Endometrial microvascular endothelial cells (primary cell): Measurements from ENCODE around the gene CFAP99. TPM values are rescaled to one million over a fixed set of nuclear protein-coding genes. Genes with fewer than 3 reads are reported as not detected.
"Not testable (repeated sequence)": the region's sequence is repeated elsewhere in the genome, so short reads cannot be mapped to it uniquely, and the experiment has no call there.

ENCODE experiments used
- in situ Hi-C: cut with HindIII; loops from 2 replicates; pipeline ENCODE4 v1.10.0; 2017; ENCODE audit warnings: low sequenced_read_pairs, low pct_unique_long_range_greater_than_20kb; ENCODE audit errors: inconsistent ontology term
- total RNA-seq: library from RNA; depleted of rRNA; stranded (reverse); fragments of >200 nt; gene quantifications from one replicate; pipeline ENCODE4 v1.2.3, GENCODE V29; 2015; ENCODE audit errors: inconsistent ontology term

The CFAP99 gene
- total RNA-seq, 1 donor from 2014 or later = not detected

GRCh38 chr4:2425386-2426068, 6.8 kb downstream of the CFAP99 start:
- in situ Hi-C loops = no loop called here

DNA sequence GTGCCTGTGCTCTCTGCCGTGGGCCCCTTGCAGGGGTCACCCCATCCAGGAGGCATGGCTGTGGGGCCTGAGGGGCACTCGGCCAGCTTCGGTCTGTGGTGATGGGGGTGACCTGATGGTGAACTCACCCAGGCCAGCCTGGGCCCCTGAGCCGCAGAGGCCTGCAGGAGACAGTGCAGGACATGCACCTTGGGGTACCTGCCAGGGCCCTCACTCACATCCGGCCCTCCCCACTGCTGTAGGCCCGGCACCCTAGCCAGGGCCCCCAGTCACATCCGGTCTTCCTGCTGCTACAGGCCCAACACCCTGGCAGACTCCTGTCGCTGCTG, 7.3 kb downstream of the CFAP99 start:
- in situ Hi-C loops = no loop called here

- in situ Hi-C loops = no loop called here
Observed at GRCh38 chr4:2426711-2427275, 8.0 kb downstream of the CFAP99 start.

DNA sequence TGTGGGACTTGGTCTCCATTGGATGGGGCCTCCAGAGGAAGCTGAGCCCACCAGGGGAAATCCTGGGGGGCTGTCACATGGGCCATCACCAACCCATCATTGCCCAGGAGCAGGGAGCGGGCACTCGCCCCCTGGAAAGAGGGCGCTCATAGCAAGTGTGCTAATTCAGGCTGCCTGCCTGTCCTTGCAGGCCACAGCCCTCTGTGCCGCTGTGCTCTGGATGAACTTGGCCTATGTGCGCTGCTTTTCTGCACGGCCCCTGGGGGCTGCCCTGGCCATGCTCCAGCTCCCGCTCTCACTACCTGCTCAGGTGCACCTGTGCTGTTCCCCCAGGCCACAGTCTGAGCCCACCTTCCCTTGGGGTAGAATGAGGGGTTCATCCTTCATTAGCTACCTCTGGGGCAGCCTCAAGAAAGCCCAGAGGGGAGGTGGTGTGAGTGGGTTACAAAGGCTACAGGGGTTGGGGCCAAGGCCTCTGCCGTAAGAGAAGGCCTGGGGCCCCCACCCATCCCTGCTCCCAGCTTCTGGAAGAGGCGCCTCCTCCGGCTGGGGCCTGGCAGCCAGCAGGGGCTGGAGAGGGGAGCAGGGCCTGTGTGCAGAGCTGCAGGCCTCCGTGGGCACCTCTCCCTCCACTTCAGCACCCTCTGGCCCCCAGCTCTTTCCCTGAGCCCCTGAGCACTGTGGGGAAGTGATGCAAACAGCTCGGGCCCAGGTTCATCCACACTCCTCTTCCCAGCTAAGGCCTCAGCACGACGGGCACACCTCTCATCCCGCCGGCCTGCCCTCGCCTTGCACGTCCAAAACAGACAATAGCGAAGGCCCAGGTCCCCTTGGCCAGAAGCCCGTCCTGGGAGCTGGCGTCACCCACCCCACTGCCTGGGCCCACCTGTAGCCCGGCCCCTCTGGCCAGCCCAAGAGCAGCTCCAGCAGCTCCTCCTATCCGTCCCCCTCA, 8.9 kb downstream of the CFAP99 start:
- in situ Hi-C loops = no loop called here

DNA sequence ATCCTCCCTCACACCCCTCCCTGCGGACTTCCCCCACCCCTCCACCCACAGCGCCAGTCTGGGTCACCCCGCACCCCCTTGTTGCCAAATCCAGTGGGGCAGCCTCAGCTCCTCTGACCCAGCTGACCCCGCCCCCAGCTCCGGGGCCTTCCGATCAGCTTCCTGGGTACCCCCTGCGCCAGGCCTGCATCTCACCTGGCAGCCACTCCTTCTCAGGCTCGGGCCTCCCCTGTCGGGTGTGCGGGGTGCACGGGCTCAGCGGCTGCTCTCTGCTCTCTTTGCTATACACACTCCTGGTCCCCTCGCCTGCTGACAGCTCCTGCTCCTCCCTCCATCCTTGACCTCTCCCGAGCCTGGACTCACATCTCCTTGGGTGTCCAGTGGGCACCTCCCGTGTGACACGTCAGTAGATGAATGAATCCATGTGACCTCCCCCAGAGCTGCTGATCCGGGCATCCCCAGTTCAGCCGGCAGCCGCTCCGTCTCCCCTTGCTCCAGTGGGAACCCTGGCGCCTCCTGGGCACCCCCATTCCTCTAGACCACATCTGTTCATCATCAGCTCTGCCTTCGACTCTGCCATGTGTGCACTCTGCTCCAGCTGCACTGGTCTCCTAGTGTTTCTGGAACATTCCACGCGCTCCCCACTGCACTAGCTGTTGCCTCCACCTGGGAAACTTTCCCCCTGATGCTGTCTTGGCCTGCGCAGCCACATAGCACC, 9.9 kb downstream of the CFAP99 start:
- in situ Hi-C loops = no loop called here

- in situ Hi-C loops = not testable (repeated sequence)
Observed at GRCh38 chr4:2429945-2430757, 11.4 kb downstream of the CFAP99 start.

DNA sequence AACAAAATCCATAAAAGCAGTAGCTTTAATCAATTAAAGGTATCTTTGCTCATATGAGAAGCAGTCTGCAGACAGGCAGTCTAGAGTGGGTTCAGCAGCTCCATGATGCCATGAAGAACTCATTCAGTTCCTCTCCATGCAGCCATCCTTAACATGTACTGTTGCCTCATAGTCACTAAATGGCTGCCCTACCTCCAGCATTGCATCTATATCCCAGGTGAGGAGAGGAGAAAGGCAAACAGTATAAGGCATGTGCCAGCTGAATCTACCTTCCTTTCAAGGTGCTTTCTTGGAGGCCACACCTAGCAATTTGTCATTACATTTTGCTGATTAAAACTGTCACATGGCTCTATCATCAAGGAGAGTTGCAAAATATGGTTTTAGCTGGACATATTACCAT, 13.2 kb downstream of the CFAP99 start:
- in situ Hi-C loops = no loop called here

- in situ Hi-C loops = no loop called here
Observed at GRCh38 chr4:2432991-2433530, 14.3 kb downstream of the CFAP99 start.

DNA sequence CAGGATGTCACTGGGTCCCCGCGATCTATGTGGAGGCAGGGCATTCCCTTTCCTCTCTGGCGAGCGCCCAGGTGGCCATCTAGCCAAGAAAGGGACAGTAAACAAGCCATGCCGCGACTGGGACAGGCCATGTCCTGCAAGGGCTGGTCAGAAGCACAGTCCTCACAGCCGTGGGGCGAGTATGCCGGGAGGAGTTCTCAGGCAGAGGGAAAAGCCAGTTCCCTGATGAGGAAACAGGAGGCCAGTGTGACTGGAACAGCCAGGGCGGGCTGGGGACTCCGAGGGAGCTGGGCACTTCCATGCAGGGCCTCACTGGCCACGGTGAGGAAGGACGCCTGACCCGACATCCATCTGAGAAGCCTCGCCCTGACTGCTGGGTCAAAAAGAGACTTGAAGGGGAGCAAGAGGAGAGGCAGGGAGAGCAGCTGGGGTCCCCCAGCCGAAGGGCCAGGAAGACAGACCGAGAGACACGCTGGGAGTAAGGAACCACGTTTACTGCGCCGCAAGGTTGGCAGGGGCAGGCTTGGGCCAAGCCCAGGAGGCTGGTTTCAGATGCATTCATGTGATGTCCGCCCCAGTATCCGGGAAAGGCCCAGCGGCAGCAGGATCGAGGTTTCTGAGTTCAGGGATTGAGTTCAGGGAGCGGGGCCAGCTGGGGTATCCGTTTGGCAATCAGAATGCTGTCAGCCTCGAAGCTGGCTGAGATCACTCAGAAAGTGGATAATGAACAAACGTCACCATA, 15.0 kb downstream of the CFAP99 start:
- in situ Hi-C loops = no loop called here

GRCh38 chr4:2434420-2434819, 15.7 kb downstream of the CFAP99 start:
- in situ Hi-C loops = no loop called here

DNA sequence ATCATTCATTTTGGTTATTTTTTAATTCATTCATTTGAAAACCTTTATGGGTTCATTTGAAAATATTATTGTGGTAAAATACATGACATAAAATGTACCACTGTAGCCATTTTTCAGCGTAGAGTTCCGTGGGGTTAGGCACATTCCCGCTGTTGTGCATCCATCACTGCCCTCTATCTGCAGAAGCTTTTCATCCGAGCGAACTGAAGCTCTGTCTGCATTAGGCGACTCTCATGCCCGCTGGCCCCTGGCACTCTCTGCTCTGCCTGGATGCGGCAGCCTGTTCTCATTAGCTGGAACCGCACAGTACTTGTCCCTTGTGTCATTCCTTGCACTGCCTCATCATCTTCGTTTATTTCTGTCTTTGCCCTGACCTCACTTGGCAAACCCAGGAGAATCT, 17.5 kb downstream of the CFAP99 start:
- in situ Hi-C loops = no loop called here

- in situ Hi-C loops = no loop called here
Observed at GRCh38 chr4:2436761-2437474, 18.2 kb downstream of the CFAP99 start.

DNA sequence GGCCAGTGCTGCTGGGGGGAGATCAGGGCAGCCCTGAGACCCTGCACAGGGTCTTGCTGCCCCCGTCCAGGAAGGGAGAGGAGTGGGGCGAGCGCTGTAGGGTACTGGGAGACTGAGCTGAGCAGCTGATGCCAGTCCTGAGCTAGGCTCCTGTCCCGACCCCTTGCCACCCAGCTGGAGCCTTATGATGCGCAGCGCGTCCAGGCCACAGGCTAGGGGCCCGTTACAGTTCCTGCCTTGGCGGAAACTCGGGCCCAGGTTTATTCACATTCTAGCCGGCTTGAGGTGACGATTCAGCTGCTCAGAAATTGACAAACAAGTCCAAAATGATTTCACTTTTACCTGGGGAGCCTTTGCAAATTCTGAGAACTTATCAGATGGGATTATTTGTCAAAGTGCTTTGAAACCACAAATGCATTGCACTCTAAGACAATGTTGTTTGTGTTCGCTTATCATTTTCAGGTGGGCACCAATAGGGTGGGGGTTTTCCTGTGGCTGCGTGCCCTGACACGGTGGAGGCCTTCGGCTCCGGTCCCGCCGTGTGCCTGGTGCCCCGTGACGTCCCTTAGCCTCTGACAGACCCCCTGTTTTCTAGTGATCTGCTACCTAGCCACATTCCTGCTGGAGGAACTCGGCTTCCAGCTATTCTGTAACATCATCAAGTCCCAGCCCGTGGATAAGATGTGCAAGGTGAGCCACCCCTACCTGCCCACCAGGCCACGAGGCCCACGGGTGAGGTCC, 18.9 kb downstream of the CFAP99 start:
- in situ Hi-C loops = no loop called here

- in situ Hi-C loops = no loop called here
Observed at GRCh38 chr4:2438822-2439718, 20.3 kb downstream of the CFAP99 start.

- in situ Hi-C loops = no loop called here
Observed at GRCh38 chr4:2441393-2442174, 22.8 kb downstream of the CFAP99 start.
